ENCODE measurements around the gene SLC13A2.

- TF ChIP-seq CTCF (IDR thresholded peaks at IDR 0.05) (no peak), POLR2A (IDR thresholded peaks at IDR 0.05) (no peak)
Observed at GRCh38 chr17:28472871-28473497, 460 bp upstream of the SLC13A2 start.

Measured in adrenal gland (tissue), 5 donors.